ENCODE results near the gene DTD1.

DNA sequence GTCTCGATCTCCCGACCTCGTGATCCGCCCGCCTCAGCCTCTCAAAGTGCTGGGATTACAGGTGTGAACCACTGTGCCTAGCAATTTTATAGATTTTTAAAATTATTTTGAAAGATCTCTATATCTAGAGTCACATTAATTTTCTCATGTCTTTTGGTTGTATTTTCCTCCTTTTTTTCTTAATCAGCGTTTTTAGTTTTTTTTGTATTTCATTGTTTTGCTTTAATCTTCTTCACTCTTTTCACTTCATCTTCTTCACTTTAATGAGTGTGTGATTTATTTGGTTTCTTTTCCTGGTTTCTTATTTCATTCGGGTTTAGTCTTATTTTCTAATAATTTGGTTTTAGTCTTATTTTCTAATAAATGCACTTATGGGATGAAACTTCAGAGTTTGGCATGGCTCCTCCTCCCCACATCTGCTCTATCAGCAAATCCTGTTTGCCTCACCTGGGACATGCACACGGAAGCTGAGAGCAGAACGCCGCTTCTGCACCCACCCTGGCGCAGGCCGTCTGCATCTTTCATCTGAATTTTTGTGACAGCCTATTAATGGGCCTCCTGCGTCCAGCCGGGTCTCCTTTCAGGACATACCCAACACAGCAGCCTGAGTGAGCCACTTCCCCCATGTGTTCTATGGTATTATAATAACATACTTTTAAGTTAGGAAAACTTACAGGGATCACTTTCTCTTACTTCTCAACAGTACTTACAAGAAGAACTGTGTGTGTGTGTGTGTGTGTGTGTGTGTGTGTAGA lies 35.5 kb downstream of the DTD1 start:
- TF ChIP-seq, protein P1, sequence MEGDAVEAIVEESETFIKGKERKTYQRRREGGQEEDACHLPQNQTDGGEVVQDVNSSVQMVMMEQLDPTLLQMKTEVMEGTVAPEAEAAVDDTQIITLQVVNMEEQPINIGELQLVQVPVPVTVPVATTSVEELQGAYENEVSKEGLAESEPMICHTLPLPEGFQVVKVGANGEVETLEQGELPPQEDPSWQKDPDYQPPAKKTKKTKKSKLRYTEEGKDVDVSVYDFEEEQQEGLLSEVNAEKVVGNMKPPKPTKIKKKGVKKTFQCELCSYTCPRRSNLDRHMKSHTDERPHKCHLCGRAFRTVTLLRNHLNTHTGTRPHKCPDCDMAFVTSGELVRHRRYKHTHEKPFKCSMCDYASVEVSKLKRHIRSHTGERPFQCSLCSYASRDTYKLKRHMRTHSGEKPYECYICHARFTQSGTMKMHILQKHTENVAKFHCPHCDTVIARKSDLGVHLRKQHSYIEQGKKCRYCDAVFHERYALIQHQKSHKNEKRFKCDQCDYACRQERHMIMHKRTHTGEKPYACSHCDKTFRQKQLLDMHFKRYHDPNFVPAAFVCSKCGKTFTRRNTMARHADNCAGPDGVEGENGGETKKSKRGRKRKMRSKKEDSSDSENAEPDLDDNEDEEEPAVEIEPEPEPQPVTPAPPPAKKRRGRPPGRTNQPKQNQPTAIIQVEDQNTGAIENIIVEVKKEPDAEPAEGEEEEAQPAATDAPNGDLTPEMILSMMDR (conservative IDR thresholded peaks at IDR 0.05; ENCODE audit: low read length), result no peak
- no peak for TF ChIP-seq EZH2phosphoT487 (IDR thresholded peaks at IDR 0.05; ENCODE audit: borderline replicate concordance, low read depth, low read length)
